Activated CD8-positive, alpha-beta memory T cell treated with anti-CD3 and anti-CD28 coated beads, Interleukin-2, amount 50 U/mL, for 24 hours (primary cell): ENCODE measurements around the gene UFSP2.
"Not testable (repeated sequence)": the region's sequence is repeated elsewhere in the genome, so short reads cannot be mapped to it uniquely, and the experiment has no call there.

Source experiments
- DNase-seq: peaks from one replicate; pipeline ENCODE4 v3.0.0-alpha.2; 2020; ENCODE audit errors: extremely low read depth

UFSP2 gene

GRCh38 chr4:185384061-185384460 lies 41.7 kb downstream of the UFSP2 start:
- no peak for DNase-seq

- DNase-seq = no peak
Observed at GRCh38 chr4:185383451-185383850, 42.3 kb downstream of the UFSP2 start.

GRCh38 chr4:185382754-185383153 lies 43.0 kb downstream of the UFSP2 start:
- no peak for DNase-seq

DNA sequence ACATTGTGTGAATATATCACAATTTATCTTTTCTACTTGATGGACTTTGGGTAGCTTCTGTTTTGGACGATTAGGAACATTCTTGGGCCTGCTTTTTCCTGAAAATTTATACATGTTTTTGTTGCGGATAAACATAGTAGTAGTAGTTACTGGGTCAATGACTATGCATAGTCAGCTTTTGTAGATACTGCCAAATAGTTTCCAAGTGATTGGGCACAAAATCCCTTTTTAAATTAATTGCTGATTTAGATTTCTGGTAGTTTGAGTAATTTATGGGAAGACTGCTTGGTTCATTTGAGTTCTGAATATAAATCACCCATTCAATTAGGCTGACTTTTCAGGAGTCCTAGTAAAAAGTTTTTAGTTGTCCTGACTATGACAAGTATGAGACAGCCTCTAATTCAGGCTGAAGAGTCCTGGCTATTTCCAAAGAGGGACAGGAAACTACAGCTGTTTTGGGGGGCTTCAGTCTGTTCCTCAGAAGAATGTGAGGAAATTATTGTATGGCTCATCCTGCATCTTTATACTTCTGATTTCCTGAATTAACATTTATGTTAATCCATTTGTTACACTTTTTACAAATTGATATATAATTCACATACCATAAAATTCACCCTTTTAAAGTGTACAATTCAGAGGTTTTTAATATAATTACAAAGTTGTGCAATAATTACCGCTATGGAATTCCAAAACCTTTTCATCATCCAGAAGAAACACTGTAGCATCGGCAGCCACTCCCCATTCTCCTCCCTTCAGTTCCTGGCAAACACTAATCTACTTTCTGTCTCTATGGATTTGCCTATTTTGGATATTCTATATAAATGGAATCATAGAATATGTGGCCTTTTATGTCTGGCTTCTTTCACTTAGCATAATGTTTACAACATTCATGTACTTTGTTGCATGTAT lies 44.2 kb downstream of the UFSP2 start:
- DNase-seq = no peak

- DNase-seq = no peak
Observed at GRCh38 chr4:185380320-185380719, 45.4 kb downstream of the UFSP2 start.

DNA sequence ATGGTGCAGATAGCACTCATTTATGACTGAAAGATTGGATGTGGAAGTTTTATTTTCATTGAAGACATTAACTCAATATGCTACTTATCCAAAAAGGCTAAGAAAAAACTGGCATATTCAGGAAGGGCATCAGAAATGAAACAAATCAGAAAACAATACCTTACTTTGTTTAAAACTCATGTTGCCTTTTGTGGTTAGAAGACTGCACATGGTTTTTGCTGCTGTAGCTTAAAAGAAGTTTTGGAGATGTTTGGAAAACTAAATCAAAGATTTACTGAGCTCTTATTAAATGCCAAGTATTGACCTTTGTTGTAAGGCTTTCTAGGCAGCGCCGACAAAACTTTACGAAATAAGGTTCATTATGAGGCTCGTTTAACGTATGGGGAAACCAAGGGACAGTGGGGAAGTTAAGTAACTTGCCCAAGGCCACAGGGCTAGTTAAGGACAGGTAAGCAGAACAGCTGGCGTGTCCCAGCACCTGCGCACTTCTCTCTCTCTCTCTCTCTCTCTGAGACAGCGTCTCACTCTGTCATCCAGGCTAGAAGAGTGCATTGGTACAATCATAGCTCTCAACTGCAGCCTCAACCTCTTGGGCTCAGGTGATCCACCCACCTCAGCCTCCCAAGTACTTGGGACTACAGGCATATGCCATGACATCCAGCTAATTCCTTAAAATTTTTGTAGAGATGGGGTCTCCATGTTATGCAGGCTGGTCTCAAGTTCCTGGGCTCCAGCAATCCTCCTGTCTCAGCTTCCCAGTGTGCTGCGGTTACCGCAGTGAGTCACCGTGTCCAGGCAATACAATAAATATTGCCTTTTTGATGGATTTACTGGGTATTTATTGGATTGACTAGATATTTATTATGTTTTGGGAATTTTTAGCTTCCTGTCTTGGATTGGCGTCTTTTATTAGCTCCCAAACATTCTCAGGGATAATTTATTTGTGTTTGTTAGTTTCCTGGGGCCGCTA lies 46.2 kb downstream of the UFSP2 start:
- no peak for DNase-seq

DNA sequence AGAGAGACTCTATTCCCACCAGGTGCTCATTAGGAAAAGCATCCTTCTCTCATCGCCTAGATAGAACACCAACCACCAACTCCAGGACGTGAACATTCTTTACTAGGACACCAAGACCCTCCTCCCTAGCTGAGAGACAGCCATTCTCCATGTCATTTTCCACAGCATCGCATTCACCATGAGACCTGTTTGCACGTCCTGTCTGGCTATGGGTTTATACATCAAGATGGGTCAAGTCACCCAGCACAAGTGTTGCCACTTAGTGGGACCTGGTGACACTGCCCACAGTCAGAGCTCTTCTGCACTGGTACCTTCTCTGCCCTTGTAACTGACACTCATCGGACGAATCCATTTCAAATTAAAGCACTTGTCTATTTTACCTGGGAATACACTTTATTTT lies 47.5 kb downstream of the UFSP2 start:
- no peak for DNase-seq

DNA sequence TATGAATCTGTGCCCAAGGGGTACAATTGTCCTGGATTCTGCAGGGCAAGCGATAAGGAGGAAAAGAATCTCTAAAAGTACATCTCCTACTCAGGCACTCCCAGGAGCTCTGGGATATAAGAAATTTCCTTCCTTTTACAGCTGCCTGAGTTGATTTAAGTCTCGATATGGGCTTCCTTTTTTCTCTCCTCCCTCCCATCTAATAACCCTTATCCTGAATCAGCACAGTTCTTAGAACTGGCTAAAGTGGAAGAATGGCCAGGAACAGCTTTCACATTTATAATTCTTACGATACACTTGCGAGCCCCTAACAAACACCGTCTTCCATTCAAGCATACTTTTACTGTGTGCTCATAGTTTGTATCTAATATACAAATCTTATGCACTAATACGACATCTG lies 51.2 kb downstream of the UFSP2 start:
- no peak for DNase-seq

DNA sequence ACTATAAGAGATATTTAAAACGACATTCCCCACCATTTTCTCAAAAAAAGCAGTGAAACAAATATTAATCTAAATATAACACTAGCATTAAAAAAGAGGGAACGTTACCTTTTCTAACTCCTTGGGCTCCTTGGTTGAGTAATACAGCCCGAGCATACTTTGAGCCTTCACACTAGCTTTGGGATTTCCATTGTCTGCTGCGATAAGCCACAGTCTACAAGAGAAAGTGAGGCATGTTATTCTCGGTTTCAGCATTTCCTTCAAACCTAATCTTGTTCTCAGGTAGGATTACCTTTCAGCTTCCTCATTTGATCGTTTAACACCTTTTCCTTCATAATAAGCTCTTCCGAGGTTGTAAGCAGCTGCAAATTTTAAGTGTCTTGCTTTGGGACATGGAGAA lies 51.7 kb downstream of the UFSP2 start:
- no peak for DNase-seq

DNA sequence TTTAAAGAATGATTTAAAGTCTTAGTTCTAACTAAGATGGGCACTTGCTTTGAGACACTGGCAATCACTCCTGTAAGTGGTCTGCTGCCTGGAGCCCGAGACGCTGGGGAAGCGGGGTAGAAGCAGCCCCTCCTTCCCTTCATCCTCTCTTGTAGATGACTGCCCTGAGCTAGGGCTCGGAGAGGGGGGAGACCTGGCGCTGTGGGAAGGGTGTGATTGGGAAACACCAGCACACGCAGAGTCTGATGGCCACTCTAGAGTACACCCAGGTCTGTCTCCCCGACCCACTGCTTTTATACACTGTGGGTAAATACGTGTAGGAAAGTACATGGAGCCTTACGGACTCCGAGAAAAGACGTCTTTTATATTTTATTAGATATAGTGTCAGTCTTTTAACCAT lies 54.1 kb downstream of the UFSP2 start:
- DNase-seq = no peak

- DNase-seq = no peak
Observed at GRCh38 chr4:185370268-185370949, 55.4 kb downstream of the UFSP2 start.

DNA sequence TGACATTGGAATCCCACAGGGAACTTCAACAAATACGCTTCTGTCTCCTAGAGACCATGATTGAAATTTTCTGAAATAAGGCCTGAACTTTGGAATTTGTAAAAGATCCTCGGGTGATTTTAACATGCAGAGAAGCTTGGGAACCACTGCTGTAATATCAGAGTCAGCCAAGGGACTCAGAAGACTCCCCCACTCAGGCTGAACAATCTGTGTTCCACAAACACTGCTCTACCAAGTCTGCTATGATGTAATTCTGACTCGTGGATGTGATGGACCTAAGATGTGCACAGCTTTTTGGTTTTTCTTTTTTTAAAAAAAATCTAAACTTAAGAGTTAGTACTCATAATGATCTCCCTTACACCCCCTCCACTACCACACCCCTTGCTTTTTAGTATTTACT lies 56.0 kb downstream of the UFSP2 start:
- DNase-seq = no peak

- DNase-seq = no peak
Observed at GRCh38 chr4:185364886-185365285, 60.9 kb downstream of the UFSP2 start.

DNA sequence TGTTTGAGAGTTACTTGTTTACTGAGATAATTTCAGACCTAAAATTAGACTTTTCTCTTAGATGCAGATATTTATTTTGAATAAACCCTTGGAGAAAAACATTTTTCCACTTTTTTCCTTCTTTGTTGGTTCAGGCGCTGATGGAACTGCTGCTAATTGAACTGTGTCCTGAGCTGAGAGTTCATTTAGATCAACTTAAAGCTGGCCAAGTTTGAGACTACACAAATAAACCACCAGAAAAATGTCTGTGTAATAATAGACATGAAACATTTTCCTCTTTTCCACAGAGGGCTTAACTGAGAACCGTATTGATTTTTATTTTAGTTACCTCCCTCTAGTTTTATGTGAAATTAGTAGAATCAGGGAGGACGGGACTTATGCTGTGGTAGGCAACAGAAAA lies 62.5 kb downstream of the UFSP2 start:
- DNase-seq = no peak

DNA sequence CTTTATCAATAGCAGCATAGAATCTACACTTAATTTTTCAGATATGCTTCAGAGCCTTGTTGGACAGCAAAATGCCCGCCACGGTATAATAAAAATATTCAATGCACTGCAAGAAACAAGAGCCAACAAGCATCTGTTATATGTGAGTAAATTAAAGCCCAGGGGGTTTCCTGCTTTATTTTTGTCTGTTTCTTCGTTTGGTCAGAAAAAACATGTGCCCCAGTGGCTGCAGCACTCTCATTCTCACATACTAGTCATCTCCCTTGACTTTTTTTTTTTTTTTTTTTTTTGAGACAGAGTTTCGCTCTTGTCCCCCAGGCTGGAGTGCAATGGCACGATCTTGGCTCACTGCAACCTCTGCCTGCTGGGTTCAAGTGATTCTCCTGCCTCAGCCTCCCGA lies 63.2 kb downstream of the UFSP2 start:
- DNase-seq = not testable (repeated sequence)

- no peak for DNase-seq
Observed at GRCh38 chr4:185361872-185362271, 63.9 kb downstream of the UFSP2 start.

DNA sequence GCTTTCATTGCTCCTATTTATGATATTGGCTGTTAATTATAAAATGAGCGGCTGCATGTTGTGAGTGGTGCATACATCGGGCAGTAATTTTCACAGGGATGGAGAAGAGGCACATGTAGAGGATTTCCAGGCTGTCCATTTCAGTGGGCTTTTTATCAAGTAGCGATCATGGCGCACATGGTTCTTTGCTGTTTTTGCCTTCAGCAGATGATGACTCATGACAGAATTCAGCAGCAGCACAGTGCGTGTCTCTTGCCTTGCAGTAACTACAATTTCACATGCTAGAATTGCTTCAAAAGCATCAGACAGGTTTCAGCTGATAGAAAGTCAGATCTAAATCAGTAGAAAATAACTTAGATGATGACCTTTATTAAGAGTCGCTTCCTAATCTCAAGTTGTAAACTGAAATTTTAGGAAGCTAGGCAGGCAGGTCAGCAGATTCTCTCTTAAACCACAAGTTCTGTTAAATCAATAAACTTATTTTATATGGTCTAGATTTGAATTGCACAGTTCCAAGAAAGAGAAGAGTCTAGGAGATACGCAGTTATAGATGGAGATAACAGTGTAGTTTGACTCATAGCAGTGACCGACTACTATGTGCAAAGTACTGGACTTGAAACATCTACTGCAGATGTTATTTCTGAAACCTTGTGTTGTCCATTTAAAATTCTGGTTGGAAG lies 65.9 kb downstream of the UFSP2 start:
- DNase-seq = no peak

DNA sequence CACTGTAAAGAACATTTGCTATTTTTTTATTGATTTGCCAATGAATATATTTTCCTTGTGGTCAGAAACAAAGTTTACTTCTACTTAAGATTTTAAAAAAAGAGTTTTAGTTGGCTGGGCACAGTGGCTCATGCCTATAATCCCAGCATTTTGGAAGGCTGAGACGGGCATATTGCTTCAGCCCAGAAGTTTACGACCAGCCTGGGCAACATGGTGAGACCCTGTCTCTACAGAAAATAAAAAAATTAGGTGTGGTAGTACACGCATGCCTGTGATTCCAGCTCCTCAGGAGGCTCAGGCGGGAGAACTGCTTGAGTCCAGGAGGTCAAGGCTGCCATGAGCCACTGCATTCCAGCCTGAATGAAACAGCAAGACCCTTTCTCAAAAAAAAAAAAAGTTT lies 66.8 kb downstream of the UFSP2 start:
- no peak for DNase-seq

DNA sequence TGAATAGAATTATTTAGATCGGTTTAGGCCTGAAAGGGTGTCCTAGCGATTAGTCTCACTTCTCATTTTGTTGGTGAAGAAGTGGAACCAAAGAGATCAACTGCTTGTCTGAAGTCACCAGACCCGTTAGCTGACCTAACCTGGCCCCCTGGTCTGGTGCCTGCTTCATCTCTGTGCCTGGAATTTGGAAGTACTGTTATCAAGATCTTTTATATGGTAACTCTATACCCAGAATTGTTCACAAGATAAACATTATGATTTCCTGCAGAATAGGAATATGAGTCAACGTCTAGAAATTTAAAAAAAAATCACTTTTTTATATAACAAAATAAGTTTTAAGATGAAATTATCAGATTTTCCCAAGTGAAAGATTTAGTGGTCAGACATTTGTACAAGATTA lies 67.2 kb downstream of the UFSP2 start:
- no peak for DNase-seq

- DNase-seq = no peak
Observed at GRCh38 chr4:185357733-185358440, 67.9 kb downstream of the UFSP2 start.

DNA sequence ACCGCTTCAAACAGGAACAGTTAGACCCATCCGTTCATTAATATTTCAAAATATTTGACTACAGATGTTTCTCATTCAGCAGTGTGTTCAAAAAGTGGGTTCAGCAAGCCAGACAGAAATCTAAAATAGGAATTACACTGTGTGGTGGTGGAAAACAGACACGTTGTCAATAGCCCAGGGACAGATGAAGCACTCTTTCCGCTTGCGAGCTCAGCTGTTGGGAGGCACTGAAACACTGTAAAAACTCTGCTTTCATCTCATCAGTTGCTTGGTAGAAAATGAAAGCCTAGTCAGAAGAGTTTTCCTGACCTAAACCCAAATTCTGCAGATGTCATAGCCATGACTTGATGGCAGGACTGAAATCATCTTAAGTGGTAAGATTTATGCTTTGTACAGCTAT lies 68.6 kb downstream of the UFSP2 start:
- no peak for DNase-seq
